H1 (cell line): ENCODE data around the gene TUBA8. TPM values are rescaled to one million over a fixed set of nuclear protein-coding genes. Genes with fewer than 3 reads are reported as not detected.

Experiments
- CTCF ChIA-PET: fragments of 300-600 bp; sonication (Branson Sonifier 250); formaldehyde crosslinking; loops from one replicate; lab custom pipeline; 2021; ENCODE audit not compliant: partially characterized antibody; lab: Charles Lee
- POLR2A ChIA-PET: fragments of 300-600 bp; sonication (Branson Sonifier 250); formaldehyde crosslinking; loops from one replicate; lab custom pipeline; 2021; ENCODE audit warnings: inconsistent platforms; ENCODE audit not compliant: partially characterized antibody; lab: Charles Lee
- DNase-seq, 2 experiments: peaks; one replicate each; pipeline versions ENCODE4 v3.0.0 to v3.0.0-alpha.2; 2010 to 2022; ENCODE audit warnings: low spot score in 2 of 2, low read depth in 1 of 2, mixed read lengths in 1 of 2
- FAIRE-seq: peaks from 2 replicates; lab custom pipeline; 2011; peaks lifted over from hg19 to GRCh38; lab: Jason Lieb, UNC
- H2AFZ ChIP-seq: 2 replicates; pipeline ENCODE4 v1.8.1; 2012; ENCODE audit warnings: low read length, inconsistent platforms
- H2AK5ac ChIP-seq: 2 replicates; pipeline ENCODE4 v1.6.1; 2013; ENCODE audit warnings: low read depth, low read length
- H2BK120ac ChIP-seq: replicated peaks from 2 replicates; pipeline ENCODE3; 2013; ENCODE audit warnings: low read depth, low read length, inconsistent platforms
- H2BK12ac ChIP-seq: 2 replicates; pipeline ENCODE4 v1.6.1; 2013; ENCODE audit warnings: low read depth, low read length
- H2BK15ac ChIP-seq: 2 replicates; pipeline ENCODE4 v1.6.1; 2013; ENCODE audit warnings: low read length
- H2BK20ac ChIP-seq: 2 replicates; pipeline ENCODE4 v1.6.1; 2013; ENCODE audit warnings: low read length
- H2BK5ac ChIP-seq: 2 replicates; pipeline ENCODE4 v1.6.1; 2013; ENCODE audit warnings: low read depth, low read length
- H3K14ac ChIP-seq: 2 replicates; pipeline ENCODE4 v1.6.1; 2013; ENCODE audit warnings: inconsistent platforms; ENCODE audit not compliant: insufficient read length
- H3K18ac ChIP-seq: 2 replicates; pipeline ENCODE4 v1.6.1; 2013; ENCODE audit warnings: low read length; ENCODE audit errors: extremely low read depth
- H3K23ac ChIP-seq: 2 replicates; pipeline ENCODE4 v1.6.1; 2013; ENCODE audit warnings: inconsistent platforms; ENCODE audit not compliant: insufficient read length
- H3K23me2 ChIP-seq: 2 replicates; pipeline ENCODE4 v1.6.1; 2013; ENCODE audit warnings: low read depth, low read length
- H3K27ac ChIP-seq: 2 replicates; pipeline ENCODE4 v1.6.1; 2011; ENCODE audit warnings: low read depth, low read length, inconsistent platforms
- H3K27me3 ChIP-seq, 4 experiments: replicated peaks in 1 of 4; 1 replicate in 1 of 4; 2 replicates in 3 of 4; pipeline versions ENCODE4 v1.6.1 to v1.8.1; 2011 to 2013; ENCODE audit warnings: low read length in 3 of 4, mild to moderate bottlenecking in 3 of 4, inconsistent platforms in 2 of 4, mixed read lengths in 2 of 4, moderate library complexity in 1 of 4; ENCODE audit not compliant: control insufficient read depth in 3 of 4, insufficient read depth in 3 of 4; ENCODE audit errors: extremely low read depth in 1 of 4
- H3K36me3 ChIP-seq, 4 experiments: 2 replicates each; pipeline versions ENCODE4 v1.6.1 to v1.8.1; 2011 to 2013; ENCODE audit warnings: mild to moderate bottlenecking in 4 of 4, low read length in 3 of 4, moderate library complexity in 2 of 4, control low read depth in 1 of 4, inconsistent platforms in 1 of 4; ENCODE audit not compliant: insufficient read depth in 4 of 4, control insufficient read depth in 2 of 4
- H3K4ac ChIP-seq: replicated peaks from 2 replicates; pipeline ENCODE3; 2013; ENCODE audit warnings: low read length, low read depth, mixed read lengths, inconsistent platforms; ENCODE audit not compliant: insufficient read length
- H3K4me1 ChIP-seq, 4 experiments: replicated peaks in 1 of 4; 1 replicate in 1 of 4; 2 replicates in 3 of 4; pipeline versions ENCODE4 v1.6.1 to v1.8.1; 2011 to 2013; ENCODE audit warnings: low read length in 3 of 4, inconsistent platforms in 2 of 4, mixed read lengths in 1 of 4; ENCODE audit not compliant: insufficient read depth in 4 of 4, control insufficient read depth in 3 of 4
- H3K4me2 ChIP-seq, 2 experiments: 2 replicates each; pipeline versions ENCODE4 v1.6.1 to v1.8.1; 2011 to 2013; ENCODE audit warnings: low read depth in 2 of 2, low read length in 2 of 2, control low read depth in 1 of 2, inconsistent platforms in 1 of 2, mild to moderate bottlenecking in 1 of 2; ENCODE audit not compliant: insufficient read depth in 1 of 2
- H3K4me3 ChIP-seq, 4 experiments: fragments of 200-600, 300-600 bp in 1 of 4; sonication (generic), shearing (Covaris generic), sonication (Bioruptor Twin) in 1 of 4; 2 replicates each; pipeline versions ENCODE4 v1.5.1 to v1.8.1; 2011 to 2016; ENCODE audit warnings: low read length in 4 of 4, low read depth in 3 of 4, control low read depth in 2 of 4, inconsistent platforms in 2 of 4, mild to moderate bottlenecking in 2 of 4, mixed read lengths in 1 of 4, moderate library complexity in 1 of 4; ENCODE audit not compliant: insufficient read depth in 2 of 4; ENCODE audit errors: extremely low read depth in 1 of 4
- H3K56ac ChIP-seq: replicated peaks from 2 replicates; pipeline ENCODE3; 2013; ENCODE audit warnings: low read depth, mild to moderate bottlenecking, mixed read lengths, low read length, inconsistent platforms; ENCODE audit not compliant: insufficient read length
- H3K79me1 ChIP-seq: 2 replicates; pipeline ENCODE4 v1.6.1; 2013; ENCODE audit warnings: low read depth, low read length, control low read depth
- H3K79me2 ChIP-seq, 2 experiments: 2 replicates each; pipeline versions ENCODE4 v1.6.1 to v1.8.1; 2012 to 2013; ENCODE audit warnings: low read length in 2 of 2, mild to moderate bottlenecking in 2 of 2, inconsistent platforms in 1 of 2; ENCODE audit not compliant: insufficient read depth in 2 of 2, control insufficient read depth in 1 of 2
- H3K9ac ChIP-seq, 4 experiments: replicated peaks in 1 of 4; 1 replicate in 1 of 4; 2 replicates in 3 of 4; pipeline versions ENCODE4 v1.6.1 to v1.8.1; 2011 to 2013; ENCODE audit warnings: low read depth in 3 of 4, low read length in 3 of 4, control low read depth in 2 of 4, mild to moderate bottlenecking in 2 of 4, moderate library complexity in 2 of 4, inconsistent platforms in 1 of 4; ENCODE audit errors: extremely low read depth in 1 of 4
- H3K9me3 ChIP-seq, 2 experiments: 2 replicates each; pipeline versions ENCODE4 v1.6.1 to v1.8.1; 2012 to 2013; ENCODE audit warnings: mild to moderate bottlenecking in 2 of 2, moderate library complexity in 2 of 2, control low read depth in 1 of 2, inconsistent platforms in 1 of 2, low read depth in 1 of 2, low read length in 1 of 2, mixed read lengths in 1 of 2; ENCODE audit not compliant: insufficient read depth in 2 of 2
- H4K20me1 ChIP-seq, 2 experiments: replicated peaks in 1 of 2; 2 replicates each; pipeline versions ENCODE3 to v1.8.1; 2011 to 2013; ENCODE audit warnings: inconsistent platforms in 2 of 2, low read length in 2 of 2, mild to moderate bottlenecking in 1 of 2; ENCODE audit not compliant: insufficient read depth in 2 of 2, control insufficient read depth in 1 of 2
- H4K5ac ChIP-seq: 2 replicates; pipeline ENCODE4 v1.6.1; 2013; ENCODE audit warnings: low read length, low read depth, mixed read lengths, inconsistent platforms; ENCODE audit not compliant: insufficient read length
- H4K8ac ChIP-seq: 2 replicates; pipeline ENCODE4 v1.8.0; 2013; ENCODE audit warnings: mild to moderate bottlenecking, moderate library complexity, low read length, inconsistent platforms; ENCODE audit not compliant: insufficient read depth; ENCODE audit errors: extremely low read depth
- H4K91ac ChIP-seq: replicated peaks from 2 replicates; pipeline ENCODE3; 2013; ENCODE audit warnings: low read length, mixed read lengths, inconsistent platforms; ENCODE audit not compliant: insufficient read length
- BCL11A ChIP-seq, 2 experiments: IDR thresholded peaks; one replicate each; pipeline ENCODE4 v1.6.1; 2011; ENCODE audit warnings: low read depth in 2 of 2, low read length in 2 of 2, mild to moderate bottlenecking in 2 of 2
- CBX5 ChIP-seq: fragments of 300-800, 300-1000 bp; sonication (generic); IDR thresholded peaks from 2 replicates; pipeline ENCODE4 v1.7.1; 2016; ENCODE audit warnings: antibody characterized with exemption, low read length, low read depth
- CEBPB ChIP-seq: IDR thresholded peaks from 2 replicates; pipeline ENCODE4 v1.6.1; 2012; ENCODE audit warnings: low read depth, low read length
- GABPA ChIP-seq: IDR thresholded peaks from 2 replicates; pipeline ENCODE4 v1.6.1; 2011; ENCODE audit warnings: mild to moderate bottlenecking, low read length, moderate library complexity, borderline replicate concordance; ENCODE audit not compliant: insufficient read depth
- GTF2F1 ChIP-seq: IDR thresholded peaks from 2 replicates; pipeline ENCODE4 v1.6.1; 2012; ENCODE audit warnings: low read depth, low read length, improper control_type of control experiment, borderline replicate concordance
- HDAC6 ChIP-seq: IDR thresholded peaks from one replicate; pipeline ENCODE4 v1.7.1; 2012; ENCODE audit warnings: low read depth, mild to moderate bottlenecking, inconsistent platforms, low read length, moderate library complexity
- POLR2AphosphoS5 ChIP-seq: IDR thresholded peaks from 2 replicates; pipeline ENCODE4 v1.6.1; 2011; ENCODE audit warnings: low read depth, low read length
- RAD21 ChIP-seq, 2 experiments: IDR thresholded peaks in 1 of 2; conservative IDR thresholded peaks in 1 of 2; 2 replicates each; pipeline ENCODE4 v1.6.1; 2011; ENCODE audit warnings: low read depth in 2 of 2, low read length in 2 of 2, improper control_type of control experiment in 1 of 2, inconsistent platforms in 1 of 2, mild to moderate bottlenecking in 1 of 2, moderate library complexity in 1 of 2
- SAP30 ChIP-seq: fragments of 300-600 bp; sonication (generic); IDR thresholded peaks from 2 replicates; pipeline ENCODE4 v1.7.1; 2012; ENCODE audit warnings: low read length, moderate library complexity, mild to moderate bottlenecking, inconsistent platforms; ENCODE audit not compliant: insufficient read depth, insufficient replicate concordance
- SIX5 ChIP-seq: IDR thresholded peaks from 2 replicates; pipeline ENCODE4 v1.6.1; 2011; ENCODE audit warnings: mild to moderate bottlenecking, low read depth, low read length
- SRF ChIP-seq: IDR thresholded peaks from 2 replicates; pipeline ENCODE4 v1.6.1; 2011; ENCODE audit warnings: mild to moderate bottlenecking, low read depth, low read length, moderate library complexity
- TEAD4 ChIP-seq: IDR thresholded peaks from 2 replicates; pipeline ENCODE4 v1.6.1; 2012; ENCODE audit warnings: low read depth, low read length, inconsistent platforms, mixed read lengths
- WGBS, 2 experiments: shearing (Covaris generic) in 1 of 2; methylation state at CpG; one replicate each; pipeline versions ENCODE4 v1.1.6 to v1.1.7; 2013 to 2015; ENCODE audit warnings: low lambda C conversion rate in 2 of 2, mixed read lengths in 2 of 2, inconsistent platforms in 1 of 2, low coverage in 1 of 2, missing lambda C conversion rate in 1 of 2; ENCODE audit not compliant: insufficient replicate concordance in 2 of 2, insufficient coverage in 1 of 2, insufficient read length in 1 of 2; ENCODE audit errors: extremely low coverage in 1 of 2, missing lambda C conversion rate in 1 of 2; 5-methylcytosine and 5-hydroxymethylcytosine counted together
- polyA plus RNA-seq, 7 experiments: library from polyadenylated mRNA; depleted of rRNA in 3 of 7; stranded (reverse) in 5 of 7; unstranded in 2 of 7; fragments of >200 nt in 5 of 7; fragments of 200-250 nt in 2 of 7; gene quantifications; 1 replicate in 5 of 7; 2 replicates in 1 of 7; 4 replicates in 1 of 7; pipeline versions ENCODE4 v1.2.1 to v1.2.3, GENCODE V29; 2011 to 2013; ENCODE audit warnings: missing spikeins in 2 of 7, mixed read lengths in 2 of 7
- total RNA-seq: library from RNA; stranded (reverse); fragmentation: NEBNext Ultra II Directional; extraction: Animal tissue kit (Norgen Biotek cat#: 25700); gene quantifications from 2 replicates; pipeline ENCODE4 v1.2.1, GENCODE V29; 2021

TUBA8 gene
- total and polyA plus RNA-seq, 2 of the 8 experiments (the other 6 are each of a cell fraction or from before 2014, with no cell fraction given) = 1.0 to 4.0 TPM

- H3K23ac ChIP-seq = no peak overlapping the region
- peaks cover 0 to under 1% (median under 1%) of the 10 kb centered on the region in 4 experiments; a peak in 2 of 7 replicates for H3K4me1 ChIP-seq
- no peaks in the 10 kb centered on the region for H3K9me3 ChIP-seq
- no peak for FAIRE-seq
- H4K20me1 ChIP-seq = peaks cover 0 to 1% of the 10 kb centered on the region in 2 experiments
- no peak overlapping the region for H4K8ac ChIP-seq
- no peak overlapping the region for H4K91ac ChIP-seq
- H3K4me3 ChIP-seq = no peak overlapping the region
- 95% methylated on average over 18 of the region's 18 CpGs; no CpG with 5 or more reads in 1 of the 2 experiments for WGBS, 2 experiments
- no peak overlapping the region for H2BK120ac ChIP-seq
- H2BK5ac ChIP-seq = no peak overlapping the region
- no peak overlapping the region for H3K4ac ChIP-seq
- H2AFZ ChIP-seq = no peak overlapping the region
- no peaks in the 10 kb centered on the region for H3K79me2 ChIP-seq
- H3K18ac ChIP-seq = no peak overlapping the region
- H3K27ac ChIP-seq = no peak overlapping the region
- POLR2A ChIA-PET = no interaction called here
- H3K56ac ChIP-seq = no peak overlapping the region
- no peak overlapping the region for H2BK12ac ChIP-seq
- no peak overlapping the region for H3K14ac ChIP-seq
- CTCF ChIA-PET = interaction anchor here (0.8 to 1.3 kb wide), 4 partner anchors 15 to 33 kb away, joined by 3 to 4 read pairs (median 3); no protein-coding TSS in a partner anchor
- no peak overlapping the region for H4K5ac ChIP-seq
- H2BK15ac ChIP-seq = no peak overlapping the region
- H3K4me2 ChIP-seq = no peak overlapping the region
- H3K23me2 ChIP-seq = no peaks in the 10 kb centered on the region
- H3K9ac ChIP-seq = no peak overlapping the region; a peak in 1 of 7 replicates
- no peaks in the 10 kb centered on the region for H3K79me1 ChIP-seq
- H2BK20ac ChIP-seq = no peak overlapping the region
- DNase-seq = no peak
- no peaks in the 10 kb centered on the region for H3K36me3 ChIP-seq
- no peaks in the 10 kb centered on the region for H3K27me3 ChIP-seq
- H2AK5ac ChIP-seq = no peak overlapping the region
- TF ChIP-seq GABPA (no peak), RAD21 (IDR thresholded peaks at IDR 0.05 in 1 of 2, conservative IDR thresholded peaks at IDR 0.05 in 1 of 2; ENCODE audit: low read depth in 2 of 2, low read length in 2 of 2) (no peak), CEBPB (no peak), SRF (no peak), HDAC6 (no peak), CBX5 (no peak), SIX5 (no peak), TEAD4 (no peak), BCL11A (IDR thresholded peaks at IDR 0.05; ENCODE audit: low read depth in 2 of 2, low read length in 2 of 2) (no peak), GTF2F1 (no peak), POLR2AphosphoS5 (no peak), SAP30 (no peak)
These were observed 16.0 kb downstream of the TUBA8 start for GRCh38 chr22:18126606-18127005.
